Fibroblast of villous mesenchyme (primary cell): ENCODE data around the gene TRPC4AP. TPM values are rescaled to one million over a fixed set of nuclear protein-coding genes. Genes with fewer than 3 reads are reported as not detected.
"Not testable (repeated sequence)": the region's sequence is repeated elsewhere in the genome, so short reads cannot be mapped to it uniquely, and the experiment has no call there.

Experiments used
- DNase-seq: peaks from one replicate; pipeline ENCODE4 v3.0.0-alpha.2; 2010; ENCODE audit warnings: low read depth
- H3K4me3 ChIP-seq: 2 replicates; pipeline ENCODE4 v1.5.1; 2011; ENCODE audit warnings: low read depth, mild to moderate bottlenecking, low read length
- total RNA-seq: library from RNA; depleted of rRNA; stranded (reverse); fragments of >200 nt; gene quantifications from 2 replicates; pipeline ENCODE4 v1.2.3, GENCODE V29; 2012
- TF ChIP-seq, protein P1 (sequence below): IDR thresholded peaks from 2 replicates; pipeline ENCODE4 v1.5.1; 2012; ENCODE audit warnings: low read depth, mild to moderate bottlenecking, low read length; ENCODE audit not compliant: insufficient read depth

The TRPC4AP gene
- total RNA-seq, 1 donor: 96.7 TPM

DNA sequence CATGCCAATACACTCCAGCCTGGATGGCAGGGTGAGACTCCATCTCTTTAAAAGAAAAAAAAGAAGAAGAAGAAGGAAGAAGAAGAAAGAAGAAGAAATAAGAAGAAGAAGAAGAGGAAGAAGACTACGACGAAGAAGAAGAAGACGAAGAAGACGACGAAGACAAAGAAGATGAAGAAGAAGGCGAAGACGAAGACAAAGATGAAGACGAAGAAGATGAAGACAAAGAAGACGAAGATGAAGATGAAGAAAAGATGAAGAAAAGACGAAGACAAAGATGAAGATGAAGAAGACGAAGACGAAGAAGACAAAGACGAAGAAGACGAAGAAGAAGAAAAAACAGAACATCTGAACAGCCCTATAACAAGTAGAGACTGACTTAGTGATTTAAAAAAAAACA lies 33.0 kb downstream of the TRPC4AP start:
- no peak overlapping the region for H3K4me3 ChIP-seq
- TF ChIP-seq, protein P1, sequence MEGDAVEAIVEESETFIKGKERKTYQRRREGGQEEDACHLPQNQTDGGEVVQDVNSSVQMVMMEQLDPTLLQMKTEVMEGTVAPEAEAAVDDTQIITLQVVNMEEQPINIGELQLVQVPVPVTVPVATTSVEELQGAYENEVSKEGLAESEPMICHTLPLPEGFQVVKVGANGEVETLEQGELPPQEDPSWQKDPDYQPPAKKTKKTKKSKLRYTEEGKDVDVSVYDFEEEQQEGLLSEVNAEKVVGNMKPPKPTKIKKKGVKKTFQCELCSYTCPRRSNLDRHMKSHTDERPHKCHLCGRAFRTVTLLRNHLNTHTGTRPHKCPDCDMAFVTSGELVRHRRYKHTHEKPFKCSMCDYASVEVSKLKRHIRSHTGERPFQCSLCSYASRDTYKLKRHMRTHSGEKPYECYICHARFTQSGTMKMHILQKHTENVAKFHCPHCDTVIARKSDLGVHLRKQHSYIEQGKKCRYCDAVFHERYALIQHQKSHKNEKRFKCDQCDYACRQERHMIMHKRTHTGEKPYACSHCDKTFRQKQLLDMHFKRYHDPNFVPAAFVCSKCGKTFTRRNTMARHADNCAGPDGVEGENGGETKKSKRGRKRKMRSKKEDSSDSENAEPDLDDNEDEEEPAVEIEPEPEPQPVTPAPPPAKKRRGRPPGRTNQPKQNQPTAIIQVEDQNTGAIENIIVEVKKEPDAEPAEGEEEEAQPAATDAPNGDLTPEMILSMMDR: no peak
- DNase-seq: no peak

DNA sequence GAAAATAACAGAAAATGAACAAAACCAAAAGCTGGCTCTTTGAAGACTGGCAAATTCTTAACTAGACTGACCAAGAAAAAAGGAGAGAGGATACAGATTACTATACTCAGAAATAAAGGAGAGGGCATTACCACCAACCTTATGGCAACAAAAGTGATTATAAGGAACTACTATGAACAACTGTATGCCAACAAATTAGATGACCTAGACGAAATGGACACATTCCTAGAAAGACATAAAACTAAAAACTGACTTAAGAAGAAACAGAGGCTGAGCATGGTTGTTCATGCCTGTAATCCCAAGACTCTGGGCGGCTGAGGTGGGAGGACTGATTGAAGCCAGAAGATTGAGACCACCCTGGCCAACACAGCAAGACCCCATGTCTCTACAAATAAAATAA lies 33.5 kb downstream of the TRPC4AP start:
- H3K4me3 ChIP-seq: no peak overlapping the region
- no peak for DNase-seq
- TF ChIP-seq, protein P1: no peak

DNA sequence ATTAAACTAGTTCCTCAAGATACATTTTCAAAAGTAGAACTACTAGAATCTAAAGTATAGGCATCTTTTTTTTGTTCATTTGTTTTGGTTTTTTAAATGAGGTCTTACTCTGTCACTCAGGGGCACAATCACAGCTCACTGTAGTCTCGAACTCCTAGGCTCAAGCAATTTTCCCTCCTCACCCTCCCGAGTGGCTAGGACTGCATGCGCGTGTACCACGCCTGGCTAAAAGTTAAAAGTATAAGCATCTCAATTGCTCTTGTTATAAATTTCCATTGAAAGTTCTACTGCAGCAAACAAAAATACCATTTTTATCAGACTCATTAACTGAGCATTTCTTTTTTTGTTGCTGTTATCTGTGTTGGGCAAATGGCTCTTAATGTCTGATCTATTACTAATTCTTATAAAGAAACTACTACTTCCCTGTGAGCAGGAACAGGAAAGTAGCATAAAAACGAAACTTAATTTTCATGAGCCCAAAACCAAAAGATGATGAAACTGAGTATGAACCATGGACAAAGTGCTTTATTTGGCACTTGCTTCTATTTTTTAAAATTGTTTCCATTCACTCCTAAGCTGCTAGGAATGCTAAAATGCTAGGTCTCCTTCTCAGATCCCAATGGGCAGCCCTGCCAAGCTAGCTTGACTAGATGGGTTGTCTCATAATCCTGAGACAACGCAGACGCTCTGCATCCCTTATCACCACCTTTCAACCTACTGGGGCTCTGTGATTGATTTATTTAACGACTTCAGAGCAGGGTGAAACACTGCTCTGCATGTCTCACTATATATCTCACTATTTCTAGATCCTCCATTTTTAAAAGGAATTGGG lies 36.9 kb downstream of the TRPC4AP start:
- H3K4me3 ChIP-seq: no peak overlapping the region
- TF ChIP-seq, protein P1: no peak
- DNase-seq: peak; percentile 68

DNA sequence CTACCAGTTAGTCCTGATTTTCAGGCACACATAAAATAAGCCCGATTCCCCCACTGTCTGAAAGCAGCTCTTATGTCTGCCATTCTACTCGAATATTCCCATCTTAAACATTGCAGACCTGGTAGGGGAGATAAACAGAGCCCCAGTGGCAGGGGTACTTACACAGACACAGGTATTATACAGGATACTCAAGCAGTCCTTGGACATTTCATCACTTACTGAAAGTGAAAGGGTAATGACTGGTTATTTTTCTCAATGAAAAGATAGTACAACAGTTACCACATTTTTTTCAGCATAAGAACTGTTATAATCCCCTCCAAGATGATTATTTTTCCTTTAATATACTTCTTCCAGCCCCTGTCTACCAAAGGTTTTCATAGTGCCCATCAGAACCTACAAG lies 37.8 kb downstream of the TRPC4AP start:
- DNase-seq: no peak
- no peak overlapping the region for H3K4me3 ChIP-seq
- TF ChIP-seq, protein P1: no peak

DNA sequence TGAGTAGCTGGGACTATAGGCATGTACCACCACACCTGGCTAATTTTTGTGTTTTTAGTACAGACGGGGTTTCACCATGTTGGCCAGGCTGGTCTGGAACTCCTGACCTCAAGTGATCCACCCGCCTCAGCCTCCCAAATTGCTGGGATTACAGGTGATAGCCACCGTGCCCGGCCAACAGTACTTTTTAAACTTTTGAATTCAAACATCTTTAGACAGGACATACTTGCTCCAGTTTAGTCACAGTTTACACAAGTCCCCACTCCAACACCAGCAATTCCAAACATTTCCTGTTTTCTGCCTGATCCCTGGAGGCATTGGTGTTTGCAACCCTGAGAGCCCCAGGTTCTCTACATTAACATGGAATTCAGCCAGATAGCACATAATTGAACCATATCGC lies 40.0 kb downstream of the TRPC4AP start:
- DNase-seq: peak; percentile 37

DNA sequence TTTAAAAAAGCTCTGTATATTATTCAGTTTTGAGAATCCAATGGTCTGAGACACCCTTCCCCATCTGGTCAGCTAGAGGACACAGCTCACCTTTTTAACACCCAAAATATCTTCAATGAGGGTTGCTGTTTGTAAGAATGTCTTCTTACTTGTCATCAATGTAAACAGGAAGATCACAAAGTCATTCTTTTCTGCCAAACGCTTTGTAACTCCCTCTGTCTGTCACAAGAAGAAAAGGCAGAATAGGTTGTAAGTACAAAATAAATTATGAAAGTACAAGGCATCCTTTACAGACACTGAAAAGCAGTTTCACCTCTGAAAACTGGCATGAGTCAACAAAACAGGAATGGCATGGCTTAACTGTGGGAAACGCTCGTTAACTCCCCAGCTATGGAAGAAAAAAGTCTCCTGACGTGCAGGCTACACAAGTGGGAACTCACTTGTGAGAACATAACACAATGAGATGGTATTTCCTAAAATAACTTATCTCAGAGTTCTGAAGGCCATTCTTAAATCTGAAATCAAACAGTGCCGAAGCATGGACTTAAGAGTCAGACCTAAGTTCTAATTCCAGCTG lies 42.7 kb downstream of the TRPC4AP start:
- peak; percentile 57 for DNase-seq
- TF ChIP-seq, protein P1: no peak
- H3K4me3 ChIP-seq: no peak overlapping the region

More for the DNA sequence above, 40.0 kb downstream of the TRPC4AP start:
- H3K4me3 ChIP-seq: not testable (repeated sequence)

DNA sequence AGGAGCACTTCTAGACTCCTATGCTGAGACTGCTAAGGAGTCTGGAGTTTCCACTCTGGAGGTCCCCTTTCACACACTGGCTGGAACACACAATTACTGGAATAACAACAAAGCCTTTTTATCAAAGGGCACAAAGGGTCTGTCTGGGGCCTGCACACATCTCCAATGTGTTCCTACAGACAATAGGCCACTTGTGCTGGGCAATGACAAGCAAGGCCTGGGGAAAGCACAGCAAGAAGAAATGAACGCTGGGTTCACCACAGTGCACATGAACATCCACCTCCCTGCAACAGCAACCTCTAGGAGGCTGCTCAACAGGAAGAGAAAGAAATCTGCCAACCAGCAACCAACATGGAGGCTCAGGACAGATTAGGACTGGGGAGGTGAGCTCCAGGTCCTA lies 43.9 kb downstream of the TRPC4AP start:
- DNase-seq: no peak
- TF ChIP-seq, protein P1: no peak
- no peak overlapping the region for H3K4me3 ChIP-seq
